Heart left ventricle (tissue), 13 donors: ENCODE data around the gene CCBE1.

Source experiments
- CTCF ChIP-seq, 12 donors: fragments of 200-600 bp; sonication (generic) in 4 of 12; IDR thresholded peaks; one replicate each; pipeline versions ENCODE4 v1.5.0 to v1.8.0; 2018 to 2022; ENCODE audit warnings: antibody characterized with exemption in 12 of 12, mild to moderate bottlenecking in 5 of 12
- POLR2A ChIP-seq, 2 donors: fragments of 450-650 bp; IDR thresholded peaks; one replicate each; pipeline ENCODE4 v1.6.1; 2017; ENCODE audit warnings: antibody characterized with exemption in 2 of 2, mild to moderate bottlenecking in 2 of 2, moderate library complexity in 2 of 2
- donor health status: ischemic (EF 13 %, LVEDD 7.1; RV severe dilation, severe dysfunction).
- donor health status: DM: no; HTN: yes; CAD: no.
- donor health status: DM: no; HTN: no; CAD: no.
- donor health status: ischemic (EF 25% LVEDD 6.9; RV normal size, moderate dysfunction).
- donor health status: ischemic (EF 25% LVEDD 5.7; RV mildly dilated, moderate dysfunction).
- donor health status: ischemic (EF 35%, LVEDD 5.7; RV mildly dilated, moderate dysfunction).
- donor health status: nonischemic (EF 11% LVEDD 7.7; RV severe dilation, severe dysfunction).
- donor health status: DM: yes; HTN: yes; CAD: no.
- donor health status: PGD.
- donor health status: ischemic (EF 29% LVEDD 5.4; RV normal size, mild dysfunction).
- donor health status: nonischemic (EF 23%, LVEDD 6.1; RV moderate dilation, normal function).

DNA sequence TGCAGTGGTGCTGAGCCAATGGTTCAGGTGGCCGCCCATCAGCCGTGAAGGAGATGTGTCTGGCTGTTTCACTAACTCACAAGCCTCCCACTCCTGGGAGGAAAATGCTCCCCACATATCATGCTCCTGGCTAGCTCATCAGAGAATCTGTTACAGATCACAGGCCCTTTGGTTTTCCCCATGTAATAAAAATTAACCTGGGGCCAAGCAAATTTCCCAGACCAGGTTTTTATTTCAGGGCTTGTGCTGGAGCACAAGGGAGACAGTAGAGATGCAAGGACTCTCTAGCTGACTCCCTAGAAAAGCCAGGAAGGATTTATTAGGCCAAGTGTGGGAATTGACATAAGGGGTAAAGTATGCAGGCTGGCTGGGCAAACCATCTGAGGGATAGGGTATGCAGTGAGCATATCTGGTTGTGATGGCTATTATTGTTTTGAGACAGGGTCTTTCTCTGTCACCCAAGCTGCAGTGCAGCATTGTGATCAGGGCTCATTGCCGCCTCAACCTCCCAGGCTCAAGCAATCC is 40.6 kb upstream of the CCBE1 start:
- TF ChIP-seq CTCF (IDR thresholded peaks at IDR 0.05) (no peak), POLR2A (IDR thresholded peaks at IDR 0.05) (no peak)
